Stimulated activated memory B cell treated with anti-CD40 and anti-IgM and Interleukin-4, amounts not matched to agents 10 μg/mL and 1 μg/mL and 100 μg/mL, for 72 hours (primary cell): Measurements from ENCODE around the gene SPATS1.

Source experiments
- ATAC-seq: fragments of 150-1000 bp; cut with Tn5 transposase; 2 replicates; pipeline ENCODE4 v1.10.0; 2021
- H3K27ac Mint-ChIP-seq: one replicate; pipeline ENCODE4 v1.8.0; 2022; ENCODE audit warnings: mild to moderate bottlenecking, mixed read lengths
- H3K27me3 Mint-ChIP-seq: one replicate; pipeline ENCODE4 v1.8.0; 2022; ENCODE audit warnings: mixed read lengths
- H3K36me3 Mint-ChIP-seq: one replicate; pipeline ENCODE4 v1.8.0; 2022; ENCODE audit warnings: mixed read lengths
- H3K4me1 Mint-ChIP-seq: one replicate; pipeline ENCODE4 v1.8.0; 2022; ENCODE audit warnings: mixed read lengths
- H3K4me3 Mint-ChIP-seq: one replicate; pipeline ENCODE4 v1.8.0; 2022; ENCODE audit warnings: mild to moderate bottlenecking, moderate library complexity, mixed read lengths
- H3K9me3 Mint-ChIP-seq: one replicate; pipeline ENCODE4 v1.8.0; 2022; ENCODE audit warnings: mixed read lengths

The SPATS1 gene

DNA sequence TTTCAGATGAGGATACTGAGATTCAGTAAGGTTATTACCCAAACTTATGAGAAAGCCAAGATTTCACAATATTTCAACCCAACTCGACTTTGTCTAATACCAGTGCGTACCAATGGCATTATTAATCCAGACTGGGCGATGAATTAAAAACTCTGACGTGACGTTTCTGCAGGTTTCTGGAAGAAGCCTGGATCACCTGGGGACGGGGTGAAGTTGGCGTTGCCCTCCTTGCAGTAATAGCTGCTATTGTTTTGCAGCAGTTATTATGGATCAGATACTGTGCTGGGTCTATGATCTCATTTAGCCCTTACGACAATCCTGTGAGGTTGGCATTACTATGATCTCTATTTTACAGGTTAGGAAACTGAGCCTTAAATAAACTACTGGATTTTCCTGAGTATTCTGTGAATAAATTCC is 44.5 kb downstream of the SPATS1 start:
- H3K4me3 Mint-ChIP-seq, result peak overlapping the region; percentile 91
- H3K36me3 Mint-ChIP-seq, result peaks cover 26% of the 10 kb centered on the region
- no peaks in the 10 kb centered on the region for H3K27me3 Mint-ChIP-seq
- peak overlapping the region; percentile 92 for H3K27ac Mint-ChIP-seq
- peak; percentile 6 for ATAC-seq
- peaks cover 38% of the 10 kb centered on the region for H3K4me1 Mint-ChIP-seq
- H3K9me3 Mint-ChIP-seq, result no peaks in the 10 kb centered on the region

DNA sequence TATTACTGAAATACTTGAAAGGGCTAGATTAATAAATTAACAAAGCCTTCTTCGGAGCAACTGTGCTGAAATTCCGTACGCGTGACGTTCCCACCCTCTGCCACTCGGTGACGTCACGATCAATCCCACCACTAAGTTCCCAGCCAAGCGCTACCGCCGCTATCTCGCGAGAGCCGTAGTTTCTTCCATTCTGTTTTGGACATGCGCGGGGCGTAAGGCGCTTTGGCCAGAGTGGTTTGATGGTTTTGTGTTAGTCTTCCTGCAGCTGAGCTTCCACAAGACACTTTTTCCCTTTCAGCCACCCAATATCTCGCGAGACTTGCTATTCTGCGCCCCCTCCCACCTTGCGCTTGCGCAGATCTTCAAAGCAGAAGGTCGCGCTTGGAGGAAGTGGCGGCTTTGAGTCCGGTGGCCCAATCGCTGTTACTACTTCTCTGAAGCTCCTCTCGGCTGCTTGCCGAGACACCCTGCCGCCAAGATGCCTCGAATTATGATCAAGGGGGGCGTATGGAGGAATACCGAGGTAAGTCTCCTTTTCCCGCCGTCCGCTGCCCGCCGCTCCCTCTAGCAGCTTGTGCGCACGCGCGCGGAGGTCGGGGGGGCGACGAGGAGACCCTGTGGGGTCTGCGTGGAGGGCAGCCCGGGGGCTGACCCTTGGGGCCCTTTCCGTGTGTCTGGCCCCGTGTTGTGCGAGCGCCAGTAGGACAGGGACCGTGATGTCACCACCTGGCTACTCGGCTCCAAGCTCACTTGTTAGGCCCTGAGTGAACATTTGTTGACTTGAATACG is 45.1 kb downstream of the SPATS1 start, which contains the start of gene CDC5L:
CDC5L (plus strand) TSS at position 361 of the 789 bp plus-strand sequence; CDS start at position 479, 118 bp downstream.
- peaks cover 28% of the 10 kb centered on the region for H3K36me3 Mint-ChIP-seq
- H3K27ac Mint-ChIP-seq, result peak within 1 kb of the TSS; percentile 92
- H3K4me3 Mint-ChIP-seq, result peak within 1 kb of the TSS; percentile 91
- H3K4me1 Mint-ChIP-seq, result peaks cover 40% of the 10 kb centered on the region
- peak; percentile 97 for ATAC-seq
- H3K9me3 Mint-ChIP-seq, result no peaks in the 10 kb centered on the region
- no peaks in the 10 kb centered on the region for H3K27me3 Mint-ChIP-seq

DNA sequence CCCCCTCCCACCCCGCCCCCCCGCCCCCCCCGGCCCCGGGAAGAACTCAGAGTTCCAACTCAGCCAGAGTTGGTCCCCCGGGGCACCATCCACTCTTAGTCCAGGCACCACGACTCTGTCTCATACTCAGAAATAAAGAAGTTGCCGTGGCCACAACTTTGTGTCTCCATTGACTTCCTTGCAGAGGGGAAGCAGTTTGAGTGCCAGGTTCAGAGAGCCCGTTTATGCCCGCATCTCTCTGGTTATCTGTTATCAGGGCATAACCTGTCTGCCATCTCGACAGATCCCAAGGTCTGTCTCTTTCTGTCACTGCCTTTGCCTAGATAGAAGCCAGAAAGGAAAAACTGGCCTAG is 45.7 kb downstream of the SPATS1 start:
- peak; percentile 18 for ATAC-seq
- Mint-ChIP-seq H3K9me3 (no peaks in the 10 kb centered on the region), H3K36me3 (peaks cover 28% of the 10 kb centered on the region), H3K27ac (peak overlapping the region; percentile 92), H3K4me1 (peaks cover 40% of the 10 kb centered on the region), H3K4me3 (peak overlapping the region; percentile 91), H3K27me3 (no peaks in the 10 kb centered on the region)

DNA sequence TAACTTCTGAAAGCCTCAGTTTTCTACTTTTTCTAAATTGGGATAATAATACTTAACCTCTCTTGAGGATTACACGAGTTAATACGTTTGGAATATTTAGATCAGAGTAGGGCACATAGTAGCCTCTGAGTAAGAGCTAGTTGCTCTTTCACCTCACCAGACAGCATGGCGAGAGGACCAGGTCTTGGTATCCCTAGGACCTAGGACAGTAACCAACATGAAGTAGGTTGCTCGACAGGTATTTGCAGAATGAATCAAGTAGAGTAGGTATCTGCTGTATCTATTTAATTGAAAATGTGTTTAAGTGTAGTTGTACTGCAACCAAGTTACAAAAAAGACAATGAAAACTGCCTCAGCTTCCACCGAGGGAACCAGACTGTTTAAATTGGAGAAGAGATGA is 46.4 kb downstream of the SPATS1 start:
- Mint-ChIP-seq H3K9me3 (no peaks in the 10 kb centered on the region), H3K27ac (peak overlapping the region; percentile 92), H3K36me3 (peaks cover 36% of the 10 kb centered on the region), H3K4me3 (peak overlapping the region; percentile 91), H3K4me1 (peaks cover 40% of the 10 kb centered on the region), H3K27me3 (no peaks in the 10 kb centered on the region)
- ATAC-seq, result no peak

DNA sequence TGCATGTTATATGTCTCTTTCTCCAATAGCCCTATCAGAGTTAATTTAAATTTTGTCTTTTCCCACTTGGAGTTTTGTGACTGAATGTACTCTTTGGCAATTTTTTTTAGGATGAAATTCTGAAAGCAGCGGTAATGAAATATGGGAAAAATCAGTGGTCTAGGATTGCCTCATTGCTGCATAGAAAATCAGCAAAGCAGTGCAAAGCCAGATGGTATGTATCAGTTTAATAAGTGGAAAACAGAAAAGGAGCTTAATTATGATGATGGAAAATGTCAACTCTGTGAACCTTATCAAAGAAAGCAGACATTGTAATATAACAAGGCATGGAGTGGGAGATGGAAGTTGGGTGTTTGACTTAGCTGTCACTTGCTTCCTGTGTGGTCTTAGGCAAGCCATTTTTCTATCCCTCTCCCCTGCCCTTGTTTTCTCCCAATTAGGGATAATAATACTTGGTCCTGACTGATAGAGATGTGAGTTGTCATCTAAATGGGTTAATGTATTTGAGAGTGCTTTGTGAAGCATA is 47.8 kb downstream of the SPATS1 start:
- H3K4me3 Mint-ChIP-seq, result no peak overlapping the region
- H3K9me3 Mint-ChIP-seq, result no peaks in the 10 kb centered on the region
- no peak overlapping the region for H3K27ac Mint-ChIP-seq
- H3K36me3 Mint-ChIP-seq, result peaks cover 50% of the 10 kb centered on the region
- no peaks in the 10 kb centered on the region for H3K27me3 Mint-ChIP-seq
- no peak for ATAC-seq
- H3K4me1 Mint-ChIP-seq, result peaks cover 40% of the 10 kb centered on the region
